HG03039 (cell line): ENCODE data around the gene UNC93A.
"Not testable (repeated sequence)": the region's sequence is repeated elsewhere in the genome, so short reads cannot be mapped to it uniquely, and the experiment has no call there.

Experiments
- ATAC-seq: cut with Tn5 transposase; IDR thresholded peaks from one replicate; pipeline ENCODE4 v1.9.1; 2021; ENCODE audit warnings: mild to moderate bottlenecking, moderate library complexity; ENCODE audit not compliant: unreplicated experiment

The UNC93A gene

DNA sequence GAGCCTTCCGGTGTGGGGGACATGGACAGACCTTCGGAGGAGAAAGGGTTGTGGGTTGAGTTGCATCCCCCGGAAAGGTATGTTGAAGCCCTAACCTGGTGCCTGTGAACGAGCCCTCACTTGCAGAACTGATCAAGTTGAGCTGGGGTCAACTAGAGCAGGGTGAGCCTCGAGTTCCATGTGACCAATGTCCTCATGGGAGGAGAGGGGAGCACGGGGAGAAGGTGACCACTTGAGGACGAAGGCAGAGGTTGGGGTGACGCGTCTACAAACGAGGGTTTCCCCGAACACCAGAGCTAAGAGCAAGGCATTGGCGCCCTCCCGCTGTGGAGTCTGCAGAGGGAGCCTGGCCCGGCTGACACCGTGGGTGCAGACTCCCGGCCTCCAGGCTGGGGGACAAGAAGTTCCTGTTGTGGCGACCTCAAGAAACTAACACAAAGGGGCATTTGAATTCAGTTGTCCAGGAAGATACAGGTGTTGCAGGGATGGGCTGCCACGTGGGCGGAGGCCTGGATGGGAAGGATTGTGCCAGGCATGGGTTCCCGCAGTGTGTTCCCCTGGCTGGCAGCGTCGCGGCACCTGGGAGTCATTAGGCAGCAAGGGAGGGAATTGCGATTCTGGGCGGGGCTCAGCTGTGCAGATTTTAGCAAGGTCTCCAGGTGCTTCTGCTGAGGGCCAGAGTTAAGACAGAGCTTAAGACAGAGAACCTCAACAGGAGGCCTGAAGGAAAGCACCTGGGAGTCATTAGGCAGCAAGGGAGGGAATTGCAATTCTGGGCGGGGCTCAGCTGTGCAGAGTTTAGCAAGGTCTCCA lies 20.4 kb upstream of the UNC93A start:
- ATAC-seq: no peak

DNA sequence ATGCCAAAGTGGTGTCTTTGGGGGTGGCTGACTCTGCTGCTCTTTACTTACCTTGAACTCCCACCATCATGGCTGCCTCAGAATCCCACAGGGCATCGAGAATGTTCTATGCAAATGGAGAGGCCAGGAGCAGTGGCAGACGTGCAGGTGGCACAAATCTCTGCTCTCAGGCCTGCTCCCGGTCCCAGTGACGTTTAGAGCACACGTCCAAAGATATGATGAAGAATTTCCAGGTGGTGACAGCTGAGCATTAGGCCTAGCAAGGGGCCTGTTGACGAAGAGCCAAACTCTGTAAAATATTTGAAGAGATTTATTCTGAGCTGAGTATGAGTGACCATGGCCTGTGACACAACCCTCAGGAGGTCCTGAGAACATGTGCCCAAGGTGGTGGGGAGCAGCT lies 19.0 kb upstream of the UNC93A start:
- ATAC-seq: no peak

DNA sequence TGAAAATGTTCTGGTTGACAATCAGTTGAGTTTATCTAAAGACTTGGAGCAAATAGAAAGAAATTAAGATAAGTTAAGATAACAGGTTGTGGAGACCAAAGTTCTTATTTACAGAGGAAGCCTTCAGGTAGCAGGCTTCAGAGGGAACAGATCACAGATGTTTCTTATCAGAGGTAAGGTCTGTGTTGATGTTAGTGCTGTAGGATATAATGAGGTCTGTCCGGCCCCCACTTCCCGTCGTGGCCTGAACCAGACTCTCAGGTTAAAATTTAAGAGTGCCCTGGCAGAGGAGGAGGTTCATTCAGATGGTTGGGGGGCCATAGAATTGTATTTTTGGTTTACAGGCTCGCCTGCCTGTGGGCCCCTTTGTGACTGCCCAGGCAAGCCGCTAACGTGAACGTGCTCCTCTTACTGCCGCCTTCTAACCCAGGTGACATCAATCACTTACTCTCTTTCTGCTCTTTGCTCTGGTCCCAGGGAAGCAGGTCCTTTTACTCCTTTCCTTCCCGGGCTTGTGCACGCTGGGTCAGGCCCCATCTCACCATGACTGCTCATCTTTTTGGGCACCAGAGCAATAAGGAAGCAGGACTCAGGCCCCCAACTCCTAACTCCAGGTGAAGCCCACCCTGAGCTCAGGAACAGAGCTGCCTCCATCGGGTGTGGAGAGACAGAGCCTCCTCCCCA lies 18.3 kb upstream of the UNC93A start:
- ATAC-seq: no peak

DNA sequence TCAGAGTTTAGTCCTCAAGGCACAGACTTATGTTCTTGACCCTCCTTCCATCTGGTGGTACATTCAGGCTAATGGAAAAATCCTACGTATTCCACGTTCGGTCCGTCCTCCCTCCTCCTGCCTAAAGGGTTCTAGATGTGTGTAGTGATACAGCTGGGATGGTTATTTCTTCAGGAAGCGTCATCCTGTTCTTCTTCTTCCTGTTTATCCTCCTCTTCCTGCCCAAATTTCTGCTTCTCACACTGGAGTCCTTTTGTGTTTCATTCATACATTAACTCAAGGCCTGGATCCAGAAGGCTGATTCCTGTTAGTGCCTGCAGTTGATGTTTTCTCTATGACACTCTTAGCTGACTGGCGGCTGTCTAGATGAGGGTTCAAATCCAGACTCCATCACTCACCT lies 16.8 kb upstream of the UNC93A start:
- ATAC-seq: no peak

DNA sequence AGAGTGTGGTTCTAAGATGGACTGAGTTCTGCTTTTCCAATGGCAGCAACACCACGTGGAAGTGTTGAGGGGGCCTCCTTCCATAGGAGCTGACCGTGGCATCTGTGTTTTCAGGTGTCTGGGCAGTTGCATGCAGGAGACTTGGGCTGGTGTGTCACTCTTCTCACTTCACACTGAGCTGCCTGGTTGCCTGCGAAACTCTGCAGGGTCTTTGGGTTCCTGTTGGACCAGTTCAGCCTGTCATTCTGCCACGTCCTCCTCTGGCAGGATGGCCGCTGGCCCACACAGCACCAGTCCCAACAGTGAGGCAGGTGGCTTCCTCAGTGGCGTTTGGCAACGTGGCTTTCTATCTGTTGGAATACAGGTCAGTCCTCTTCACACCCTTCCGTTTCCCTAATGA lies 16.1 kb upstream of the UNC93A start:
- ATAC-seq: no peak

DNA sequence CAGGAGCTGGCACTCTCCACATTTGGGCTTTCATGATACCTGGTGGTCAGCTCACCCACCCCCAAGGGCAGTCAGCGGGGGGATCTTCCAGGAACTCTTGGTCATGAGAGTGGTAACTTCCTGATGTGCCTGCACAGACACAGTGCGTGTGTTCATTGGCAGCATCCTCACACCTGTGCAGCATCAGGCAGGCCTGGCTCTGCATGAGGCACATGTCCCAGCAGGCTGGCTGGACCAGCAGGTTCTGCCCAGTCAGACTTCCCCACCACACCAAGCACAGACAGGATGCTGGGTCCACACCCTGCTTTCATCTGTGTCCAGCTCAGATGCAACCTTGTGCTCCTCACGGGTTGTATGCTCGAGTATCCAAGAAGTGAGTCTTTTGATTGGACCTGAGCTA lies 15.7 kb upstream of the UNC93A start:
- ATAC-seq: no peak

DNA sequence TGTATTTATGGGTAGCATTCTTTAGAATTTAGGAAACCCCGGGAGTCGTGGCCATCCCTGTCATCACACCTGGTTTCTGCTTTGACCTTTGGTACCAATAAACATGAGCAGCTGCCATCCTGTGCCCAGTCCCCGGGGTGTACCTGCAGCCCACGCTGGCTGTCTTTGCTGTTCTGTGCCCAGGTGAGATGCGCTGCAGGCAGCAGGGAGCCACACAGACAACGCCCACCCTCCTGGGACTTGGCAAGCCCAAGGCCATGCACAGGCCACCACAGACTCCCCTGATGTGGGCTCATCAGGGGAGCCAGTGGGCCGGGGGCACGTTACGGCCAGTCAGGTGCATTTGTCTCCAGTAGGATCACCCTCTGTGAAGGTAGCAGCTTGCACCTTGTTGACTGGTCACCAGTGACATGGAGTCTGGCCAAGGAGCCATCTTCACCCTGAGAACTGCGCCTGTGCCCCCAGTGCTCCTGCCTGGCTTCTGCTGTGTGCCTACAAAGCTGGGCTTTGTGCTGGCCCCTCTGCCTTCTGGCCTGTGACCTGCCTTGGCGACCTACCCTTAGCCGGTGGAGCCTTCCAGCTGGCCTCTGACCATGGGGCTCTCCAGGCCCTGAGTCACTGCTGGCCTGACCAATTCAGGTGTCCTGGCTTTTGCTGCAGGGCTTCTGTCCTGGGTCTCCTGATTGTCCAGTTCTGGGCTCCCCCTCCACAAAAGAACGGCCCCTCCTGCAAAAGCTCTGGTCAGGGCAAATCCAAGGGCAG lies 14.2 kb upstream of the UNC93A start:
- no peak for ATAC-seq

DNA sequence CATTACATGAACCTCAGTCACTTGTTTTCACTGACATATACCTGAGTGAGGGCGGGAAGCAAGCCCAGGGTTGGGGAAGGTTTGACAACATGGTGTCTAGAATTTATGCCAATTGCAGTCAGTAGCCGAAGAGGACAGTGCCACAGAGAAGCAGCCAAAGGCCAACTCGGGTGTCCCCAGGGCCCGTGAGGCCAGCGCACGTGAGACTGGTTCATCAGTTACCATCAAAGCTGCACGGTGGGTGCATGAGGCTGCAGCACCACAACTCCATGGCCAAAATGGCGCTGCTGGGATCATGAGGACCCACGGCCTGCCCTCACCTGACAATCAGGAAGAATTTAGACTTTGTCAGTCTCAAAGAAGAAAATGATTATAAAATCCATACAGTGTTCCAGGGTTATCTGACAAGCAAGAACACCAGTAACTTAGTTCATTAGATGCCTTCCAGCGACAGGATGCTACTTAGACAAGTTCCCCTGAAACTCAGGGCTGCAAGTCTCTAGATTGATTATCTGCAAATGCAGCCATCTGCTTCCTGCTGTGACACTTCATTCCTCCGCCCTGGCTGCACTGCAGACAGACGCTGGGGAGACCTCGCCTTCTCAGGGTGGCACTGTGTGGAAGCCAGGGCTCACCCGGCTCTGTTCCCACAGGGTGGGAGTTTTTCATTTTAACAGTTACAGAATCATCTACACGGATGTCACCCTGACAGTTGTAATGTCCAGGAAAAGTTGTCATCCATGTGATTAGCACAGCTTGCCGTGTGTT lies 12.8 kb upstream of the UNC93A start:
- ATAC-seq: not testable (repeated sequence)

DNA sequence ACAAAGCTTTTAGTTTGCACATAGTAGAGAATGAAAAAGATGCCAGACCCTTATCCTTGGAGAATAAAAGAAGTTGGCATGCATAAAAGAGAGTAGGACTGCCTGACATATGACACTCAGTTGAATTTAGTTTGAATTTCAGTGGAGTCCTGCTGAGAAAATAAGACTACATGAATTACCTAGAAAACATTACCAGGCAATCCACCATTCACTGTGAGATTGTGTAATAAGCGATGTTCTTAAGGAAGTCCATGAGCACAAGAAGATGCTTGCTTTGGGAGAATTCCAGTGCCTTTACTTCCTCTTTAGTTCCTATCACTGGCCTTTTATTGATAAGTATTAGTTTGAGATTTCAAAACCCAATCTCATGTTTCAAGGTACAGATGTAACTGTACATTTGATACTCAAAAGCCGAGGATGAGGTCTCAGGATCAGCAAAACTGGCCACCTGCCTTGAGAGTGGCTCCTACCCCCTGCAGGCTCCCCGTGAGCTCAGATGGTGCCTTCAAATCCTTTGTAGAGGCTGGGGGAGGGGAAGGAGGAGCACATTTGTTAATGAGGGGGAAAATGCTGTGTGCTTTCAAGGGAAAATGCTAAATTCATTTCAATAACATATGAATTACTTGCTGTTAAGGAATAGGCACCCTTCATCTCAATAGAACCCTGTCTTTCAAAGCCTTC lies 11.2 kb upstream of the UNC93A start:
- ATAC-seq: no peak

DNA sequence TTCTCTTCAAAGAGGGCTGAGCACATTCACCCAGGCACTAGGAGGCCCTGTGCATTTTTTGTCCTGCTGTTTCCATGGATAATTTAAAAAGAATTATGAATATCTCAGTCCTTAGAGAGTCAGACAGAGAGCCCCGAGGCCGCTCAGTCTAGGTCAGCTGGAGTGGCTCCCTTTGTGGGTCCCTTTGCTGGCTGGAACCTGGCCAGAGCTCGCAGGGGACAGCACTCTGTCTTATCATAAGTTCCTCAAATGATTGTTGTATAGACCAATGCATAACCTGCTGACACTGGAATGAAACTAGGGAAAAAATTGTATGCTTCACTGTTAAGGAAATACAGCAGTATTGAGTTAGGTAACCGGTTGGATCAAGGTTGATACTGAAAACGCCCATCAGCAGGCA lies 10.6 kb upstream of the UNC93A start:
- ATAC-seq: not testable (repeated sequence)

DNA sequence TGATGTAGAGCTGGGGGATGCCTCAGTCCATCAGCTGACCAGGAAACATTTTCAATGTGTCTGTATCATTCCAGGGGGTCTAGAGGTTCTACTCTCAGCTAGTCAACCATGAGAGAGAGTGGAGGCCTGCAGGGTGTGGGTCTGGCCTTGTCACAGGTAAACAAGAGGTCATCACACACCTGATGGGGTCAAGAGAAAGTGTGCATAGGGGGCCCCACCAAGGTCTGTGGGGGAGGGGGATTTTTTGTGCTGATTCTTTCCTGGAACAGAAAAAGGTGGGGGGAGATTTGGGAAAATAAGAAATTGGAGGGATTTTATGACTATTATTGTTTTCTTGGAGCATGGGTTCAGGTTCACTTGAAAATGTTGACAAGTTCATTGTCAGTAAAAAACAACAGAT lies 8.9 kb upstream of the UNC93A start:
- ATAC-seq: no peak

DNA sequence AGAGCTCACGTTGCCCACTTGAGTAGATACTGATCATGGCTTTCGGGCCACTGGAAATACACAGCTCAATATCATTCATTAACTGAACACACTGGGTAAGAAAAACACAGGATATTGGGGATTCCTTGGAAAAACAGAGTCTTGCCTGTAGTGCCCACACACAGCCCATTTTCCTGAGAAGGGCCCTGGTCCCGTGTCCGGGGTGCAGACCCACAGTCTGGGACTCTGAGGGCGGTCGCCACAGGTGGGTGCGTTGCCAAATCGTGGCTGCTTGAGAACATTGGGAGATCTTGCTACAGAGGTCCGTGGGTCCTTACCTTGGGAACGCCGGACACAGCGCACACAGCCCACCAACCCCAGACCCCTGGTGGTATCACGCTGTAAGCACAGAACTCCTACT lies 6.5 kb upstream of the UNC93A start:
- ATAC-seq: not testable (repeated sequence)

DNA sequence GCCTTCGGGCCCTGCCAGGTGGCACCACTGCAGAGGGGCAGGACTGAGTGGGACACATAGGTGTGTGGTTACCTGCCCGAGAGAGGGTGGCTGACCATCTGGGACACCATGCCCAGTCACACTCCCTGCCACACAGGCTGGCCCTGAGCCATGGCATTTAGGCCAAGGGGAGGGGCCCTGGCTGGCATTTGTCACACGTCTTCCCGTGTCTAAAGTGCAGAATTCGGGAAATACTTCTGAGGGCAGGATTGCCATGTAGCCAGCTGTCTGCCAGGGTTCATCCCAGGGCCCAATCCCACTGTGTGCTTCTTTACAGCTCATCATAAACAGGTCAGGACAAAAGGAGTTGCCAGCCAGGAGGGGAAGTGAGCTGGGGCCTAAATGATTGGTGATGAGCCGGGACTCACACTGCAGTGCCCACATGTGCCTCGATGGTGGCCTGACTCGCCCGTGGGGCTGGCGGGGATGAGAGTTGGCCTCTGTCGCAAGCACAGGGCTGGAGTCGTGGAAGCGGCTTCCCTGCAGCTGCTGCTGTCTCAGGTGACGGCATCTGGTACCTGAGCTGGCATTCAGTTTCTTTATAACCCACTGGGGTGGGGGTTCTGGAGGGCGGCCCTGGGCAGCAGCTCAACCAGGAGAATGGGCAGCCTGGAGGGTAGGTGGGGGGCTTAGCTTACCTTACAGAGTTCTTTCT lies 5.9 kb upstream of the UNC93A start:
- no peak for ATAC-seq

DNA sequence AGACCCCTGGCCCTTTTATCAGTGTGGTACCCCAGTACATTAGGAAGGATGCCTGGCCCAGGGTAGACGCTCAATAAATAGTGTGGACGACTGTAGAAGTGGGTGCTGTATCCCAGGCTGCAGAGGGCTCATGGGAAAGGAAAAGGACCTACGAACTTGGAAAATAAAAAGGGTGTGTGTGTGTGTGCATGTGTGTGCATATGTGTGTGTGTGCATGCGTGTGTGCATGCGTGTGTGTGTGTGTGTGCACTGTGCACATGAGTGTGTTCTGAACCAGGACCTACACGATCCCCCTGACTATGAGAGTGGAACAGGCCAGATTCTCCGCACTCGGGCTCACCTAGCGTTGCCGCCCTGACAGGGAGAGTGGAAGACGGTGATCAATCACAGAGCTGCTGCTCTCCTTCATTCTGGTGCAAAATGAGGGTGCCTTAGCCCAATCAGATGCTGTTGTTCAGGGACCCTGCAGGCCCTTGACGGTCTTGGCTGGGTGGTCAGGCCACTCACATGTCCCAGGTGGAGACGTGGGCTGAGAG lies 3.5 kb upstream of the UNC93A start:
- no peak for ATAC-seq

DNA sequence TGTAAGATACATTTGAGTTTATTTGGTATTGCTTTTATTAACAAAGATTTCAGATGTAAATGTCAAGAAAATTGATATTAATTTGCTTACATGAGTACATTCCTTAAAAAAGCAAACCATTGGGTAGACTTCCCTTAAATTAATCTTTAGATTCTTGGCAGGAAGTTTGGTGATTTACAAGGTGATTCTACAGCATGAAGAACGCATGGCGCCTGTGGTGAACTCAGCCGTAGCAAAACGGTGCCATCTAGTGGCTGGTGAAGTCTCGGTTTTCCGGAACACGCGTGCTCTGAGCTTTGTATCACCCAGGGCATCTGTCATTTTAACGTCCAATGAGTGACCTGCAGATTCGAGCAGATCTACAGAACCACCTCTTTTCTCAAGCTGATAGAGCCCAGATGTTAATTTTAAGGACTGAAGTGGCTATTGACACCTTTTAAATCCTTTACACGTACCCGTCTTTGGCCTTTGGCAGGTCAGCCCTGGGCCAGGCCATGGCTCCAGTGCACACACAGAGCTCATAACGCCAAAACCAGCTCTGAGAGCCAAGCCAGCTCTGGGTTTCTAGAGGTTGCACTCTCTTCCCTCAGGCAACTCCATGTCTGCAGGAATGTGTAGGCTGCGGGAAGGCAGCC lies 2.4 kb upstream of the UNC93A start:
- ATAC-seq: not testable (repeated sequence)

DNA sequence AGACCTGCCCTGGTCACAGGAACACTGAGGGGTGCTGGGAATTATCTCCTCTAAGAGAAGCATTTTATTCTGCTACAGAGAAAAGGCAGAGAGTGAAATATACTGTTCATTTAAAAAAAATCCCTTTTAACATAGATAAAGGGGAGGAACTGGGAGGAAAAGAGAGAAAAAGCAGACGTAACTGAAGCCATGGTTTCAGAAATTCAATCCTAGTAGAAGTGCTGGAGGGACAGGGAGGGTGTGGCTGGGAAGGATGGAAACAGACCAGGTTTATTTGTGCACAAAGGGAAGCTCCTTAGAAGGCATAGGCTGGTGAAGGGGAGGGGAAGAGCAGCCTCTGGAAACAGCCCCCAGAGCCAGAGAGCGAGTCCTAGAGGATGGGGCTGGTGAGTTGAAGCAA lies 1.8 kb upstream of the UNC93A start:
- ATAC-seq: not testable (repeated sequence)

DNA sequence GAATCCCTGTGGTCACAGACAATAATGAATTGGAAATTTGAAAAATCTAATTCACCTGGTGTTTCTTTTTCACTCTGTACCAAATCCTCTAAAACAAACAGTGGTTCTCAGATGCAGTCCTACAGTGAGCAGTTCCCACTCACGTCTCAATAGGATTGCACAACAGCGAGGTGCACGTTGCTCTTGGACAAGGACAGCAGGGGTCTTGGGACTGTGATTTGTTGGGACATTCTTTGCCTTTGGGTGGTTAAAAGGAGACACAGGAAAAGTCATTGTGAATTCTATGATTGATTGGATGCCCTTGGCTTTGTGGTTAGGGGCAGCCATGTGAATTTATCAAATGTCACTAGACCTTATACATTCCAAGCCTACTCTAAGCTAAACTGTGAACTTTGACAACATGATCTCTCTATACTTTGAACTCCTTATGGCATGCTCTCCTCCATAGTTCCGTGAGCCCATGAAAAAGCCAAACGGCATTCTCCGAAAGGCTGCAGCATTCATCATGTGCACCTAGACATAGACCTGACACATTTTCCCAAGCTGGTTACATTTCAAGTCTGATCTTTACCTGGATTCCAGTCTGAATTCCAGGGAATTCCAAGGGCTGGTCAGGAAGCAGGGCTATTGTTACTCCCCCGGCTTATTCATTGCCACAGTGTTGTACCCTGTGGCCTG lies 647 bp downstream of the UNC93A start:
- ATAC-seq: no peak

DNA sequence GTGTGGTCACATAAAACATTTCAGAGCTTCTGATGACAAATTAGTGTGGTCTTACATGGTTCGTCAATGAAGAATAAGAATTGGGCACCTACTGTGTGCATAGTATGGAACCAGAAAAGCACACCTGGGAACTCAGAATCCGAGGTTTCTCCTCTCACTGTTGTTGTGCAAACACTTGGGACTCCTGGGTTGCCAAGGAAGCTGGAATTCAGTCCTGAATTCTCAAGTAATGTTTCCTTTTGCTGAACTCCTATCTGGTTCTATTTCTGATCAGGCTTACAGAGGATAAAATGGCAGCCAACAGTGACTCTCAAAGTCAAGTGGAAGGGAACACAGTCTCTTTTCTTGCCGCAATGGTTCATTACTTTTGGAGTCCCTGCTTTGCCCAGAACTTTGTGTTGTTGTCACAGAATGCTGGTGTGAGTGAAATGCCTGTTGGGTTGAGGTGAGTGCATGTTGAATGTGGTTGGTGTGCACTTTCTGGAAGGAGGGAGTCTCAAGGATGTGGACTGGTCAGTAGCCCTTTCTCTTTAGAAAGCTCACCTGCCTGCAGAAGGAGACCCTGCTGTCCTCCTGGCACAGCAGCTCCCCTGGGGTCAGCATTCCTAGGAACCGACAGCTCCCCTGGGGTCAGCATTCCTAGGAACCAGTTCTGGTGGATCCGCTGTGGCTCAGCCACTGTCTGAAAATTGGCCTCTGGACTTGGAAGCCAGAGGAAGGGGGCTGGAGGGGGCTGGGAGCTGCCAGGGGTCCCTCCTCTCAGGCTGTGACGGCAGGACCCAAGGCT lies 1.4 kb downstream of the UNC93A start:
- ATAC-seq: no peak
